GM21619 (cell line): ENCODE measurements around the gene TBC1D22B.

Source experiments
- ATAC-seq: cut with Tn5 transposase; IDR thresholded peaks from one replicate; pipeline ENCODE4 v1.9.1; 2021; ENCODE audit not compliant: unreplicated experiment

Gene TBC1D22B

GRCh38 chr6:37239526-37239925, 18.0 kb upstream of the TBC1D22B start:
- ATAC-seq, result no peak

- ATAC-seq, result no peak
Measured at GRCh38 chr6:37239950-37240713, 17.4 kb upstream of the TBC1D22B start.

- no peak for ATAC-seq
Measured at GRCh38 chr6:37241131-37241530, 16.4 kb upstream of the TBC1D22B start.

GRCh38 chr6:37241775-37242428, 15.7 kb upstream of the TBC1D22B start:
- ATAC-seq, result no peak

- no peak for ATAC-seq
Measured at GRCh38 chr6:37242429-37243052, 15.0 kb upstream of the TBC1D22B start.

GRCh38 chr6:37243131-37243815, 14.3 kb upstream of the TBC1D22B start:
- no peak for ATAC-seq

- ATAC-seq, result no peak
Measured at GRCh38 chr6:37243816-37244370, 13.7 kb upstream of the TBC1D22B start.

GRCh38 chr6:37244430-37245310, 12.9 kb upstream of the TBC1D22B start:
- no peak for ATAC-seq

GRCh38 chr6:37251211-37251780, 6.3 kb upstream of the TBC1D22B start:
- no peak for ATAC-seq

- no peak for ATAC-seq
Measured at GRCh38 chr6:37253486-37254007, 4.0 kb upstream of the TBC1D22B start.

GRCh38 chr6:37254881-37255280, 2.7 kb upstream of the TBC1D22B start:
- no peak for ATAC-seq

- ATAC-seq, result no peak
Measured at GRCh38 chr6:37256692-37257319, 766 bp upstream of the TBC1D22B start.

- no peak for ATAC-seq
Measured at GRCh38 chr6:37257320-37257633, 295 bp upstream of the TBC1D22B start.

GRCh38 chr6:37258405-37259105, 983 bp downstream of the TBC1D22B start:
- no peak for ATAC-seq

GRCh38 chr6:37259191-37259590, 1.6 kb downstream of the TBC1D22B start:
- no peak for ATAC-seq

GRCh38 chr6:37260040-37260439, 2.5 kb downstream of the TBC1D22B start:
- no peak for ATAC-seq

- no peak for ATAC-seq
Measured at GRCh38 chr6:37260444-37260843, 2.9 kb downstream of the TBC1D22B start.

GRCh38 chr6:37261198-37261597, 3.6 kb downstream of the TBC1D22B start:
- no peak for ATAC-seq
